ENCODE measurements around the gene CYGB. TPM values are rescaled to one million over a fixed set of nuclear protein-coding genes. Genes with fewer than 3 reads are reported as not detected.
"Not testable (repeated sequence)": the region's sequence is repeated elsewhere in the genome, so short reads cannot be mapped to it uniquely, and the experiment has no call there.

CYGB gene
- total RNA-seq, 1 donor from 2014 or later, result 10.0 TPM

GRCh38 chr17:76528156-76528527 lies 9.4 kb downstream of the CYGB start:
- Mint-ChIP-seq H3K9me3 (no peaks in the 10 kb centered on the region), H3K36me3 (no peaks in the 10 kb centered on the region), H3K27ac (no peak overlapping the region), H3K4me1 (ENCODE audit: unreplicated experiment) (peaks cover 42% of the 10 kb centered on the region), H3K4me3 (peak overlapping the region; percentile 63), H3K27me3 (peaks cover 17% of the 10 kb centered on the region)
- DNase-seq (ENCODE audit: extremely low spot score, unreplicated experiment), result no peak
- TF ChIP-seq CTCF (conservative IDR thresholded peaks at IDR 0.05), result no peak

- no peak overlapping the region for H3K27ac Mint-ChIP-seq
- H3K4me1 Mint-ChIP-seq (ENCODE audit: unreplicated experiment), result peaks cover 40% of the 10 kb centered on the region
- H3K9me3 Mint-ChIP-seq, result no peaks in the 10 kb centered on the region
- no peaks in the 10 kb centered on the region for H3K36me3 Mint-ChIP-seq
- peak; percentile 54 for TF ChIP-seq CTCF (conservative IDR thresholded peaks at IDR 0.05)
- no peak for DNase-seq (ENCODE audit: extremely low spot score, unreplicated experiment)
- peak overlapping the region; percentile 57 for H3K4me3 Mint-ChIP-seq
- H3K27me3 Mint-ChIP-seq, result peaks cover 20% of the 10 kb centered on the region
Observed at GRCh38 chr17:76527430-76528111, 9.9 kb downstream of the CYGB start.

- H3K36me3 Mint-ChIP-seq; H3K27ac Mint-ChIP-seq; DNase-seq (ENCODE audit: extremely low spot score, unreplicated experiment); H3K9me3 Mint-ChIP-seq: not testable (repeated sequence)
- Mint-ChIP-seq H3K4me1 (ENCODE audit: unreplicated experiment) (peaks cover 37% of the 10 kb centered on the region), H3K27me3 (peaks cover 19% of the 10 kb centered on the region), H3K4me3 (peak overlapping the region; percentile 57)
Observed at GRCh38 chr17:76527016-76527415, 10.5 kb downstream of the CYGB start.

GRCh38 chr17:76525513-76525833 lies 12.0 kb downstream of the CYGB start:
- H3K27ac Mint-ChIP-seq; H3K9me3 Mint-ChIP-seq; H3K36me3 Mint-ChIP-seq; DNase-seq (ENCODE audit: extremely low spot score, unreplicated experiment); H3K4me3 Mint-ChIP-seq: not testable (repeated sequence)
- Mint-ChIP-seq H3K27me3 (peaks cover 26% of the 10 kb centered on the region), H3K4me1 (ENCODE audit: unreplicated experiment) (peaks cover 33% of the 10 kb centered on the region)

- H3K27ac Mint-ChIP-seq, result peak overlapping the region; percentile 75
- peaks cover 28% of the 10 kb centered on the region for H3K4me1 Mint-ChIP-seq (ENCODE audit: unreplicated experiment)
- no peak for TF ChIP-seq CTCF (conservative IDR thresholded peaks at IDR 0.05)
- H3K4me3 Mint-ChIP-seq, result peak overlapping the region; percentile 14
- H3K9me3 Mint-ChIP-seq, result no peaks in the 10 kb centered on the region
- H3K27me3 Mint-ChIP-seq, result peaks cover 32% of the 10 kb centered on the region
- no peaks in the 10 kb centered on the region for H3K36me3 Mint-ChIP-seq
- DNase-seq (ENCODE audit: extremely low spot score, unreplicated experiment), result no peak
Observed at GRCh38 chr17:76524598-76525512, 12.7 kb downstream of the CYGB start.

- TF ChIP-seq CTCF (conservative IDR thresholded peaks at IDR 0.05), result peak; percentile 100
- Mint-ChIP-seq H3K27me3 (peaks cover 36% of the 10 kb centered on the region), H3K4me3 (peak overlapping the region; percentile 54), H3K27ac (no peak overlapping the region), H3K36me3 (no peaks in the 10 kb centered on the region), H3K4me1 (ENCODE audit: unreplicated experiment) (peaks cover 20% of the 10 kb centered on the region), H3K9me3 (no peaks in the 10 kb centered on the region)
- peak; percentile 90 for DNase-seq (ENCODE audit: extremely low spot score, unreplicated experiment)
Observed at GRCh38 chr17:76523084-76524037, 14.1 kb downstream of the CYGB start.

- not testable (repeated sequence) for H3K4me3 Mint-ChIP-seq; H3K9me3 Mint-ChIP-seq; DNase-seq (ENCODE audit: extremely low spot score, unreplicated experiment); H3K27ac Mint-ChIP-seq; H3K36me3 Mint-ChIP-seq
- Mint-ChIP-seq H3K27me3 (peaks cover 33% of the 10 kb centered on the region), H3K4me1 (ENCODE audit: unreplicated experiment) (peaks cover 15% of the 10 kb centered on the region)
Observed at GRCh38 chr17:76521683-76522082, 15.8 kb downstream of the CYGB start.

Measured in type B pancreatic cell (in vitro differentiated cells).